Activated CD4-positive, alpha-beta T cell treated with anti-CD3 and anti-CD28 coated beads, Interleukin-2, amount 50 U/mL, for 4 hours (primary cell): ENCODE results near the gene SLCO2A1.

ENCODE experiments used
- DNase-seq, 2 experiments: peaks; one replicate each; pipeline ENCODE4 v3.0.0-alpha.2; 2020

SLCO2A1 gene

GRCh38 chr3:133928903-133929607 is 100.7 kb downstream of the SLCO2A1 start:
- no peak for DNase-seq

DNA sequence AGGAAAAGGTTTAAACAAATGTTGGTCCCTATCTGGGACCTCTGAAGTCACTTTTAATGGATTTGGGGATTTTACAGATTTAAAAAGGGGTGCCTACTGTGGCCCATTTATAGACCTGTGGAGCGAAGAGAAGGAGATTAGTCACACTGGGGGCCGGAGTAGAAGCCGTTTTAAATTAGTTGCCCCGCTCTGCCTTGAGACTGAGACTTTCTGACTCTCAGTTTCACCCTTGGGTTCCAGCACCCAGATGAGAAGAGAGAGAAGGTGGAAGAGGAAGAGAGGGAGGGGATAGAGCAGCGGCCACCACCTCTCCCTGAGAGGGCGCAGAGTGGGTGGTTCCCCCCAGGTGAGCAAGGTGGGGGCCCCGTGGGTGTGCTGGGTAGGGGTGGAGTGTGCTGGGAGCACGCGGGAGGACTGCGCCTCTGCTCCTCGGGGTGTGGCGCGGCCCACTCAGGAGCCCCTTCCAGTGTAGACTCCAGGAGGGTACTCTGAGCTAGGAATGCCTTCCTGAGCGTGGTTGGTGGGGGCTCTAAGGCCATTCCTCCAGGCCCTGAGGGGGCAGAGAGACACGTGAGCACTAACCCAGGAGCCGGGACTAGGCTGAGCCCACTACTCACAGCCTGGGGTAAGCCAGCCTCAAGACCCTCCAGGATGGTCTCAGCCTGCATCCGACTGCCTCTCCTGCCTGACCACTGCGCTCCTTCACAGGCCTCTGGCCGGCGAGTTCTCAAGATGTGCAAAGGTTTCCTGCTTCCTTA is 101.4 kb downstream of the SLCO2A1 start:
- DNase-seq = no peak

- DNase-seq = peak; percentile 73 to 79
These were observed 102.1 kb downstream of the SLCO2A1 start for GRCh38 chr3:133927540-133928066.

DNA sequence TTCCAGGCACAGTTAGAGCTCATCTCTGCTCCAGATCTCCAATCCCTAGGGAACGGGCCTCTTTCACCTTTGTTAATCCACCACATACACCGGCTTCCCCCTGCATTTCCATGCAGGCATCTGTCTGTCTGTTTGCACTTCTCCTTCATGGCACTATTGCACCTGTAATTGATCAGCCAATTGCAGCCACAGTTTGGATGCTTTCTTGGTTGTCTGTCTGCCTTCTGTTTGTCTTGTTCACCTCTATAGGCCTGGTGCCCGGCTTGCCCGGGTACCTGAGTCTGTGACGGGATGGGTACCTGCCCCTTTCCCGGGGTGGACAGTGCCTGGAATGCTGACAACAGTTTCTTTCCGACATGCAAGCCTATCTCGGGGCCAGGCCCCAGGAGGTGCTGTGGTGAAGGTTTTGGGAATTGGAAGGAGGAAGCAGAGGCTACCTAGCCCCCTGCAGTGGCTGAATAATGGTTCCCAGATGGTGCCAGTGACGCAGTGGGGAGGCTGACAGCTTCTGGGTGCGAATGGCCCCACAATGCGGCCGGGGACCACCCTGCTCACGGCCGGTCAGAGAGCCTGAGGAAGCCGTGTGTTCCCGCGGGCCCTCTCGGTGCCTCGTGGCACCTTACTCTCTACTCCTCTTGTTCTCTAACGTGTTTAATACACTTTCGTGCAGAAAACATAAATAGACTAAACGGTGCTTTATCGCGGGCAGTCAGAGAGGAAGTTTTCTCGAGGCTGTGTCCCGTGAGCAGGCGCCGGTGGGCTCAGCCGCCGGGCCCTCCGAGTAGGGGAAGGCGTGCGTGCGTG is 102.8 kb downstream of the SLCO2A1 start:
- DNase-seq = no peak

GRCh38 chr3:133925960-133926735 is 103.6 kb downstream of the SLCO2A1 start:
- DNase-seq = no peak

GRCh38 chr3:133924041-133924440 is 105.7 kb downstream of the SLCO2A1 start:
- DNase-seq = no peak

DNA sequence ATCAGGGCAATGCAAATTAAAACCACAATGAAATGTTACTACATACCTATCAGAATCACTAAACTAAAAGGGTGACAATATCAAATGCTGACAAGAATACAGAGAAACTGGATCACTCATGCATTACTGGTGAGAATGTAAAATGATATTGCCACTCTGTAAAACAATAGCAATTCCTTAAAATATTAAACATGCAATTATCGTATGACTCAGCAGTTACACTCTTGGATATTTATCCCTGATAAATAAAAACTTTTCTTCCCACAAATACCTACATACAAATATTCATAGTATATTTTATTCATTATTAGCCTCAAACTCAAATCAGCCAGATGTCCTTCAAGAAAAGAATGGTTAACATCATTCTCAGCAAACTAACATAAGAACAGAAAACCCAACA is 108.1 kb downstream of the SLCO2A1 start:
- no peak for DNase-seq

GRCh38 chr3:133917144-133917543 is 112.6 kb downstream of the SLCO2A1 start:
- DNase-seq = no peak

GRCh38 chr3:133915685-133916658 is 113.8 kb downstream of the SLCO2A1 start:
- no peak for DNase-seq

DNA sequence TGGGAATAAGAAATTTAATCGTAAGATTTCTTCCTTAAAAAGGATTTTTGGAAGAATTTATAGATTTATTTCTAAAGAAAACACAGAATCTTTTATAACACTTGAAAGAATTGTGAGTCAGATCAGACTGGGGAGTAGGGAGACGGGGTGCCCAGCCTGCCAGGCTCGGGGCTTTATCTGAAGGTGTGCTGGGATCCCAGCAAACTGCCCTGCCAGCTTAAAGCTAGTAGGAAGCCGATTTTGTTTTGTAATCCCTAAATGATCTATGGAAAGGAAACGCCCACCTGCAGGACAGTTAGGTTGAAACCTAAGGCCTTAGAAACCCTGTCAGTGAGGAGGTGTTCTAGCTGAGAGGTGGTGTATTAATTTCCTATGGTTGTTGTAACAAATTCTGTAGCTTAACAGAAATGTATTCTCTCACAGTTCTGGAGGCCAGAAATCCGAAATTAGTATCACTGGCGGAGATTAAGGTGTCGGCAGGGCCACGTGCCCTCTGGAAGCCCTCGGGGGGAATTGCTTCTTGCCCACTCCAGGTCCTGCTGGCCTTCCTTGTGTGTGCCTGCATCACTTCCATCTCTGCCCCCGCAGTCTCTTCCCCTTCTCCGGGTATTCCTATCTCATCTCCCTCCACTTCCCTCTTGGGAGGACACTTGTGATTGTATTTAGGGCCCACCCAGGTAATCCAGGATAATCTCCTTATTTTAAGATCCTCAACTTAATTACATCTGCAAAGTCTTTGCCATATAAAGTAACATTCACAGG is 114.7 kb downstream of the SLCO2A1 start:
- DNase-seq = no peak

DNA sequence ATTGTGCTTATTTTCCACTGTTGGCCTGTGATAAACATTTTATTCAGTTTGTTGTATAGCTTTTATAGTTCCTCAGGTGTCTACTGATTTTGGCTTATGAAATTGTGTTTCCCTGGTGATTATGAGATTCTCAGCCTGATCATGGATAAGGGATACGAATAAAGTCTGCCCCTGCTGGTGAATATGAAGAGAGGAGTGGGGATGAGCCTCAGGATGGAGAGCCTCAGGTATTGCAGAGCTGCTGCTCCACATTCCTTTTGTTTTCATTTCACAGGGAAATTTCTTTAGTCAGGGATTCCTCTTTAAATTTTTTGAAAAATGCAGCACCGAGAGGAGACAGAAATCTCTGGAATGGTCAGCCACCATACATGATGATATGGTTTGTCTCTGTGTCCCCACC is 119.3 kb downstream of the SLCO2A1 start:
- DNase-seq = no peak

DNA sequence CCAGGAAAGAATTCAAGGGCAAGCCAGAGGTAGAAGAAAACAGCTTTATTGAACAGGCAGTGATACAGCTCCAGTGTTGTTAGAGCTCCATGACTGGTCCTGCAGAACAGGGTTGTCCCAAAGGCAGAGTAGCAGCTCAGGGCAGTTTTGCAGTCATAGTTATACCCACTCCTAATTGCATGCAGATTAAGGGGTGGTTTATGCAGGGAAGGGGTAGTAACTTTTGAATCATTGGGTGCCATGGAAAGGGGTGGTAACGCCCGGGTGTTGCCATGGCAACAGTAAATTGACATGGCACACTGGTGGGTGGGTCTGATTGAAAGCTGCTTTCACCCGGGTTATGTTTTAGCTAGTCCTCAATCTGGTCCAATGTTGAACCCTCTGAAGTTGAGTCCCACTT is 124.3 kb downstream of the SLCO2A1 start:
- no peak for DNase-seq

- DNase-seq = no peak
These were observed 127.9 kb downstream of the SLCO2A1 start for GRCh38 chr3:133901847-133902246.

DNA sequence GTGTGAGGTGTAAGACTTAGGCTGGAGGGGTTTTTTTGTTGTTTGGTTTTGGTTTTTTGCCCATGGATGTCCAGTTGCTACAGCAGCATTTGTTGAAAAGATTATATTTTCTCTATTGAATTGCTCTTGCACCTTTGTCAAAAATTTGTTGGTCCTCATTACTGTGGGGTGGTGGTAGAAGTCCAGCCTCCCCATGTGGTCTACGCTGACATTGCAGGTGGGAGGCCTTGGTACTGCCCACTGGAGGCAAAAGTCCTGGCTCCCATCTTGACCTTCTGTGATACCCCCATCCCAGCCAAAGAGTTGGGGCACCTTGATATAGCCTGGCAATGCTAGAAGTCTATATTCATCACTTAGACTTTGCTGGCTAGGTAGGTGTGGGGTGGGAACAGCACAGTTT is 128.6 kb downstream of the SLCO2A1 start:
- DNase-seq = no peak

GRCh38 chr3:133899311-133899710 is 130.4 kb downstream of the SLCO2A1 start:
- no peak for DNase-seq

DNA sequence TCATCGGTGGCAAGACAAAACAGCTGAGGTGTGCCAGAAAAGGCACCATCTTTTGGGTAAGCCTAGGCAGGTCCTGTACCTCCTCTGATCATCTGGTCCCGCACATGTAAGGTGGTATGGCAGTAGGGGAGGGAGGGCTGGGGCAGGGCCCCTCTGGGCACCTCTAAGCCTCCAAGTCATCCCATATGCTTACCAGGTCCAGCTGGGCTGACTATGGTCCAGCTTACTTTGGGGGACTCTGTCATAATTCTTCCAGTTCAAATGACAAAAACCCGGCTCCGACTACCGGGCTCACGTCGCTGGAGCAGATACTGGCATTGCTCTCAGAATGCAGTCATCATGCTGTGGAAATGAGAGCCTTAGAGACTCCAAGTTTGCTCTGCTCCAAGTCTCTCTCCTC is 132.2 kb downstream of the SLCO2A1 start:
- DNase-seq = no peak

- no peak for DNase-seq
These were observed 133.5 kb downstream of the SLCO2A1 start for GRCh38 chr3:133896002-133896761.

DNA sequence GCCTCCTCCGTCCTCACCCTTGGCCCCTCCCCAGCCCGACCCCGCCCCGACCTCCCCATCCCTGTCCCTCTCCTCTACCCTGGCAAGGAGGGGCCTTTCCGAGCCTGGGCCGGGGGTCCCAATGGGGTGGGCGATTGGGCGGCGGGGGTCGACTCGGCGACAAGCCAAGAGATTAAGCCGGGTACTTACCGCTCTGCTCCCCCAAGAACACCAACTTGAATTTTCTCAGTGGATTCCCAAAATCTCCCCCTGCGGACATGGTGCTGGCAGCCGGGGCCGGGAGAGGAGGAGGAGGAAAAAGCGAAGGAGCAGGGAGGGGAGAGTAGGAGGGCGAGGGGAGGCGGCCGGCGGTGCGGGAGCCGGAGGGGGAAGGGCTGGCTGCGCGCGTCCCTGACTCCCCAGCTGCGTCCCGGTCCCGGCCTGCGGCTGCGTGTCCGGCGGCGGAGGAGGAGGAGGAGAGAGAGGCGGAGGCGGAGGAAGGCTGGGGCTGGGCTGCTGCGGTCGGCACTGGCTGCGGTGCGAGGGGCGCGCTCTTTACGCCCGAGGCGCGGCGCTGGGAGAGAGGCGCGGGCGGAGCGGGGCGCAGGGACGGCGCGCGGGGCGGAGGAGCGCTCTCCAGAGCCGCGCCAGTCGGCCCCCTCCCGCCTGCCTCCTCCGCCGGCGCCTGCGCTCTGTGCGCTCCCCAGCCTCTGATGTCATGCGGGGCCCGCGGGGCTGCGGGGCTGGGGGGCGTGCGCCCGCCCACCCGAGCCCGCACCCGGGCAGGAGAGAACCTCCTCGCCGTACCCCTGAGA is 134.3 kb downstream of the SLCO2A1 start, which contains the start of gene RAB6B:
Gene RAB6B, minus strand, starts transcription at position 675 of the 794 bp plus-strand sequence. Its CDS starts 416 bp downstream, at position 259.
- no peak for DNase-seq
